Dermis blood vessel endothelial cell (primary cell): ENCODE measurements around the gene STXBP4. TPM values are rescaled to one million over a fixed set of nuclear protein-coding genes. Genes with fewer than 3 reads are reported as not detected.

Experiments used
- DNase-seq: peaks from one replicate; pipeline ENCODE4 v3.0.0; 2010
- total RNA-seq: library from RNA; depleted of rRNA; stranded (reverse); fragments of >200 nt; gene quantifications from 2 replicates; pipeline ENCODE4 v1.2.3, GENCODE V29; 2014

The STXBP4 gene
- total RNA-seq = 8.7 and 9.9 TPM in 2 replicates

GRCh38 chr17:54968262-54968987 is at the start of gene STXBP4, which contains the start of gene COX11:
TSS of gene STXBP4 (plus strand) at chr17:54968765. CDS start at chr17:54986220, 17,455 bp downstream.
TSS of gene COX11 (minus strand) at chr17:54968654. CDS start at chr17:54968646, 8 bp downstream.
- peak; percentile 98 for DNase-seq

GRCh38 chr17:54919425-54919824 is 49.1 kb upstream of the STXBP4 start:
- DNase-seq = no peak

GRCh38 chr17:54920819-54921218 is 47.7 kb upstream of the STXBP4 start:
- no peak for DNase-seq

- no peak for DNase-seq
Measured at GRCh38 chr17:54924405-54924804, 44.2 kb upstream of the STXBP4 start.

- no peak for DNase-seq
Measured at GRCh38 chr17:54927525-54927924, 41.0 kb upstream of the STXBP4 start.

- DNase-seq = no peak
Measured at GRCh38 chr17:54932711-54933110, 35.9 kb upstream of the STXBP4 start.

- no peak for DNase-seq
Measured at GRCh38 chr17:54933921-54934320, 34.6 kb upstream of the STXBP4 start.

GRCh38 chr17:54935471-54935870 is 33.1 kb upstream of the STXBP4 start:
- DNase-seq = no peak

GRCh38 chr17:54937018-54937417 is 31.5 kb upstream of the STXBP4 start:
- DNase-seq = no peak

GRCh38 chr17:54937426-54937825 is 31.1 kb upstream of the STXBP4 start:
- no peak for DNase-seq

- no peak for DNase-seq
Measured at GRCh38 chr17:54941285-54941684, 27.3 kb upstream of the STXBP4 start.

GRCh38 chr17:54944796-54945195 is 23.8 kb upstream of the STXBP4 start:
- no peak for DNase-seq

- DNase-seq = no peak
Measured at GRCh38 chr17:54945231-54945630, 23.3 kb upstream of the STXBP4 start.

GRCh38 chr17:54945671-54946070 is 22.9 kb upstream of the STXBP4 start:
- peak; percentile 5 for DNase-seq

GRCh38 chr17:54947396-54947795 is 21.2 kb upstream of the STXBP4 start:
- DNase-seq = no peak

- DNase-seq = peak; percentile 73
Measured at GRCh38 chr17:54948380-54948779, 20.2 kb upstream of the STXBP4 start.

- DNase-seq = no peak
Measured at GRCh38 chr17:54950116-54950515, 18.4 kb upstream of the STXBP4 start.

GRCh38 chr17:54951286-54951685 is 17.3 kb upstream of the STXBP4 start:
- DNase-seq = no peak

- no peak for DNase-seq
Measured at GRCh38 chr17:54956791-54957190, 11.8 kb upstream of the STXBP4 start.

- peak; percentile 25 for DNase-seq
Measured at GRCh38 chr17:54967621-54968261, 824 bp upstream of the STXBP4 start.

GRCh38 chr17:54968988-54969332 is 395 bp downstream of the STXBP4 start:
- peak; percentile 62 for DNase-seq

GRCh38 chr17:54969658-54970572 is 1.4 kb downstream of the STXBP4 start:
- DNase-seq = no peak

GRCh38 chr17:54971147-54971546 is 2.6 kb downstream of the STXBP4 start:
- DNase-seq = no peak
